IgD-negative memory B cell (primary cell): ENCODE results near the gene PTX3. TPM values are rescaled to one million over a fixed set of nuclear protein-coding genes. Genes with fewer than 3 reads are reported as not detected.

Source experiments
- H3K27ac Mint-ChIP-seq, 3 donors: one replicate each; pipeline ENCODE4 v1.8.0; 2020 to 2022; ENCODE audit warnings: mild to moderate bottlenecking in 3 of 3, mixed read lengths in 3 of 3, moderate library complexity in 1 of 3
- H3K27me3 Mint-ChIP-seq: one replicate; pipeline ENCODE4 v1.8.0; 2021; ENCODE audit warnings: mixed read lengths
- H3K36me3 Mint-ChIP-seq: one replicate; pipeline ENCODE4 v1.8.0; 2020; ENCODE audit warnings: mild to moderate bottlenecking, mixed read lengths
- H3K4me1 Mint-ChIP-seq, 3 donors: one replicate each; pipeline ENCODE4 v1.8.0; 2020 to 2022; ENCODE audit warnings: mixed read lengths in 3 of 3, mild to moderate bottlenecking in 1 of 3
- H3K4me3 Mint-ChIP-seq, 4 donors: one replicate each; pipeline ENCODE4 v1.8.0; 2020 to 2022; ENCODE audit warnings: mild to moderate bottlenecking in 4 of 4, mixed read lengths in 4 of 4, moderate library complexity in 3 of 4
- H3K9me3 Mint-ChIP-seq, 3 donors: one replicate each; pipeline ENCODE4 v1.8.0; 2020 to 2021; ENCODE audit warnings: mixed read lengths in 3 of 3, mild to moderate bottlenecking in 1 of 3
- polyA plus RNA-seq: library from polyadenylated mRNA; unstranded; fragments of 300-500 nt; fragmentation: Illumina TruSeq; gene quantifications from one replicate; pipeline ENCODE4 v1.2.3, GENCODE V29; 2021

The PTX3 gene
- polyA plus RNA-seq = not detected

- Mint-ChIP-seq H3K4me1 (peaks cover 0 to 6% (median 3%) of the 10 kb centered on the region in 3 donors), H3K9me3 (peaks cover 0 to 3% (median 0%) of the 10 kb centered on the region in 3 donors), H3K27ac (no peak within 1 kb of the TSS), H3K27me3 (peaks cover 20% of the 10 kb centered on the region), H3K4me3 (peak within 1 kb of the TSS in 2 of 4 donors; percentile 9 to 76), H3K36me3 (no peaks in the 10 kb centered on the region)
Observed at GRCh38 chr3:157436583-157437291, at the start of gene PTX3. Gene PTX3 (plus strand): TSS chr3:157436850. CDS start chr3:157436934, 84 bp downstream.

- Mint-ChIP-seq H3K4me1 (no peaks in the 10 kb centered on the region), H3K27ac (no peak overlapping the region), H3K36me3 (peaks cover 2% of the 10 kb centered on the region), H3K4me3 (no peak overlapping the region), H3K27me3 (no peaks in the 10 kb centered on the region), H3K9me3 (peaks cover 0 to 11% (median 2%) of the 10 kb centered on the region in 3 donors)
Observed at GRCh38 chr3:157387708-157388435, 48.8 kb upstream of the PTX3 start.

GRCh38 chr3:157388976-157389375 is 47.7 kb upstream of the PTX3 start:
- Mint-ChIP-seq H3K9me3 (peaks cover 0 to 11% (median 2%) of the 10 kb centered on the region in 3 donors), H3K4me3 (no peak overlapping the region)

GRCh38 chr3:157390713-157391515 is 45.7 kb upstream of the PTX3 start:
- Mint-ChIP-seq H3K27me3 (no peaks in the 10 kb centered on the region), H3K4me1 (no peaks in the 10 kb centered on the region), H3K4me3 (no peak overlapping the region), H3K9me3 (peaks cover 0 to 12% (median 2%) of the 10 kb centered on the region in 3 donors), H3K36me3 (no peaks in the 10 kb centered on the region), H3K27ac (no peak overlapping the region)

More at GRCh38 chr3:157388976-157389375, 47.7 kb upstream of the PTX3 start:
- Mint-ChIP-seq H3K27me3 (no peaks in the 10 kb centered on the region), H3K36me3 (no peaks in the 10 kb centered on the region), H3K4me1 (no peaks in the 10 kb centered on the region), H3K27ac (no peak overlapping the region)

GRCh38 chr3:157392104-157392503 is 44.5 kb upstream of the PTX3 start:
- H3K27me3 Mint-ChIP-seq = no peaks in the 10 kb centered on the region
- H3K36me3 Mint-ChIP-seq = no peaks in the 10 kb centered on the region
- no peaks in the 10 kb centered on the region for H3K4me1 Mint-ChIP-seq
- no peak overlapping the region for H3K4me3 Mint-ChIP-seq
- no peak overlapping the region for H3K27ac Mint-ChIP-seq
- H3K9me3 Mint-ChIP-seq = peaks cover 2 to 15% (median 5%) of the 10 kb centered on the region in 3 donors

- peaks cover 4% of the 10 kb centered on the region for H3K27me3 Mint-ChIP-seq
- no peak overlapping the region for H3K4me3 Mint-ChIP-seq
- peaks cover 2 to 15% (median 5%) of the 10 kb centered on the region in 3 donors for H3K9me3 Mint-ChIP-seq
- H3K36me3 Mint-ChIP-seq = no peaks in the 10 kb centered on the region
- no peaks in the 10 kb centered on the region for H3K4me1 Mint-ChIP-seq
- H3K27ac Mint-ChIP-seq = no peak overlapping the region
Observed at GRCh38 chr3:157393113-157393512, 43.5 kb upstream of the PTX3 start.

GRCh38 chr3:157394411-157394810 is 42.2 kb upstream of the PTX3 start:
- peaks cover 4% of the 10 kb centered on the region for H3K27me3 Mint-ChIP-seq
- H3K4me3 Mint-ChIP-seq = no peak overlapping the region
- no peaks in the 10 kb centered on the region for H3K4me1 Mint-ChIP-seq
- H3K9me3 Mint-ChIP-seq = peaks cover 2 to 15% (median 3%) of the 10 kb centered on the region in 3 donors
- H3K27ac Mint-ChIP-seq = no peak overlapping the region
- H3K36me3 Mint-ChIP-seq = no peaks in the 10 kb centered on the region

GRCh38 chr3:157398598-157398997 is 38.1 kb upstream of the PTX3 start:
- no peaks in the 10 kb centered on the region for H3K36me3 Mint-ChIP-seq
- no peak overlapping the region for H3K4me3 Mint-ChIP-seq
- H3K27ac Mint-ChIP-seq = no peak overlapping the region
- peaks cover 4% of the 10 kb centered on the region for H3K27me3 Mint-ChIP-seq
- no peaks in the 10 kb centered on the region for H3K4me1 Mint-ChIP-seq
- peaks cover 2 to 4% (median 3%) of the 10 kb centered on the region in 3 donors for H3K9me3 Mint-ChIP-seq

- Mint-ChIP-seq H3K36me3 (no peaks in the 10 kb centered on the region), H3K4me3 (no peak overlapping the region), H3K27me3 (no peaks in the 10 kb centered on the region), H3K27ac (no peak overlapping the region), H3K4me1 (no peaks in the 10 kb centered on the region), H3K9me3 (peaks cover 0 to 2% (median 0%) of the 10 kb centered on the region in 3 donors)
Observed at GRCh38 chr3:157404381-157404780, 32.3 kb upstream of the PTX3 start.

- Mint-ChIP-seq H3K36me3 (no peaks in the 10 kb centered on the region), H3K9me3 (peaks cover 0 to 2% (median 0%) of the 10 kb centered on the region in 3 donors), H3K4me1 (no peaks in the 10 kb centered on the region), H3K4me3 (no peak overlapping the region), H3K27ac (no peak overlapping the region), H3K27me3 (peaks cover 2% of the 10 kb centered on the region)
Observed at GRCh38 chr3:157405457-157405856, 31.2 kb upstream of the PTX3 start.

- Mint-ChIP-seq H3K27ac (peak overlapping the region in 1 of 3 donors; percentile 7), H3K9me3 (peaks cover 0 to 2% (median 0%) of the 10 kb centered on the region in 3 donors), H3K4me3 (no peak overlapping the region), H3K36me3 (no peaks in the 10 kb centered on the region), H3K27me3 (peaks cover 2% of the 10 kb centered on the region), H3K4me1 (no peaks in the 10 kb centered on the region)
Observed at GRCh38 chr3:157406394-157406793, 30.3 kb upstream of the PTX3 start.

- no peak overlapping the region for H3K4me3 Mint-ChIP-seq
Observed at GRCh38 chr3:157407769-157408168, 28.9 kb upstream of the PTX3 start.

GRCh38 chr3:157408499-157409149 is 28.0 kb upstream of the PTX3 start:
- peaks cover 4% of the 10 kb centered on the region for H3K27me3 Mint-ChIP-seq

More at GRCh38 chr3:157407769-157408168, 28.9 kb upstream of the PTX3 start:
- Mint-ChIP-seq H3K4me1 (no peaks in the 10 kb centered on the region), H3K9me3 (peaks cover 0 to 2% (median 0%) of the 10 kb centered on the region in 3 donors), H3K27me3 (peaks cover 2% of the 10 kb centered on the region), H3K27ac (no peak overlapping the region), H3K36me3 (no peaks in the 10 kb centered on the region)

GRCh38 chr3:157409516-157409915 is 27.1 kb upstream of the PTX3 start:
- H3K36me3 Mint-ChIP-seq = no peaks in the 10 kb centered on the region
- peaks cover 0 to 2% (median 0%) of the 10 kb centered on the region in 3 donors for H3K9me3 Mint-ChIP-seq
- no peak overlapping the region for H3K4me3 Mint-ChIP-seq
- peaks cover 4% of the 10 kb centered on the region for H3K27me3 Mint-ChIP-seq
- H3K4me1 Mint-ChIP-seq = no peaks in the 10 kb centered on the region
- no peak overlapping the region for H3K27ac Mint-ChIP-seq

More at GRCh38 chr3:157408499-157409149, 28.0 kb upstream of the PTX3 start:
- Mint-ChIP-seq H3K4me3 (no peak overlapping the region), H3K27ac (no peak overlapping the region), H3K9me3 (peaks cover 0 to 2% (median 0%) of the 10 kb centered on the region in 3 donors), H3K36me3 (no peaks in the 10 kb centered on the region), H3K4me1 (no peaks in the 10 kb centered on the region)
